Activated B cell treated with CpG ODN at 0.5 μM for 24 hours (primary cell): ENCODE data around the gene CMTM5. TPM values are rescaled to one million over a fixed set of nuclear protein-coding genes. Genes with fewer than 3 reads are reported as not detected.

ENCODE experiments used
- ATAC-seq: fragments of 200-7000 bp; cut with Tn5 transposase; one replicate; pipeline ENCODE4 v1.10.0; 2021; ENCODE audit warnings: low read depth, mild to moderate bottlenecking, moderate library complexity
- CTCF ChIA-PET: fragments of 350-600 bp; sonication (Branson Sonifier 250); formaldehyde crosslinking; loops from one replicate; lab custom pipeline; 2021; ENCODE audit warnings: antibody characterized with exemption; lab: Charles Lee
- POLR2A ChIA-PET: fragments of 350-600 bp; sonication (Branson Sonifier 250); formaldehyde crosslinking; loops from one replicate; lab custom pipeline; 2021; ENCODE audit warnings: antibody characterized with exemption; lab: Charles Lee
- DNase-seq: peaks from one replicate; pipeline ENCODE4 v3.0.0; 2022
- H3K27ac Mint-ChIP-seq: one replicate; pipeline ENCODE4 v1.8.0; 2020; ENCODE audit warnings: mixed read lengths
- H3K27me3 Mint-ChIP-seq: one replicate; pipeline ENCODE4 v1.8.0; 2021; ENCODE audit warnings: mixed read lengths
- H3K36me3 Mint-ChIP-seq: one replicate; pipeline ENCODE4 v1.8.0; 2021; ENCODE audit warnings: low read depth, mixed read lengths
- H3K4me1 Mint-ChIP-seq: one replicate; pipeline ENCODE4 v1.8.0; 2021; ENCODE audit warnings: mixed read lengths
- H3K4me3 Mint-ChIP-seq: one replicate; pipeline ENCODE4 v1.8.0; 2020; ENCODE audit warnings: mild to moderate bottlenecking, mixed read lengths
- H3K9me3 Mint-ChIP-seq: one replicate; pipeline ENCODE4 v1.8.0; 2020; ENCODE audit warnings: mixed read lengths
- intact Hi-C: fragments of 100-400 bp; cut with micrococcal nuclease; formaldehyde crosslinking; loops from one replicate; pipeline ENCODE4 v1.15.1; 2024
- total RNA-seq: library from RNA; stranded (reverse); gene quantifications from 2 replicates; pipeline ENCODE4 v1.2.3, GENCODE V29; 2022
- TF ChIP-seq, protein P1 (sequence below): fragments of 200-600 bp; IDR thresholded peaks from one replicate; pipeline ENCODE4 v1.8.0; 2022; ENCODE audit warnings: antibody characterized with exemption, mild to moderate bottlenecking

CMTM5 gene
- total RNA-seq, 1 donor from 2014 or later, result not detected

DNA sequence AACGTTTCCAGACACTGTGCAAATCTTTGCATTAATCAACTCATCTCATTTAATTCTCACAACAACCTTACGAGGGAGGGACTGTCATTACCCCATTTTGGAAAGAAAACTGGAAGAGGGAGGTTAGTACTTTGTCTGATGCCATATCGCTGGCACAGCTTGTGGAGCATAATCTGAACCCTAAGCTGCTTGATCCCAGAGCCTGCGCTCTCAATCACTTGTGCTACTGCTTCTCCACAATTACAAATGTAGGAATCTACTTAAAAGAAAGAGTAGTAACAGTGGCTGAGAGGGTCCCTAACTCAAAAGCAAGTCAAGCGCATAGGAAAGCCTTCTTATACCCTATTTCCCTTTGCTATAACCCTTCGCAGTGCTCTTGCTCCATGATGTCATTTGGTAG lies 15.1 kb upstream of the CMTM5 start:
- peaks cover 29% of the 10 kb centered on the region for H3K27me3 Mint-ChIP-seq
- CTCF ChIA-PET, result no interaction called here
- no peaks in the 10 kb centered on the region for H3K36me3 Mint-ChIP-seq

DNA sequence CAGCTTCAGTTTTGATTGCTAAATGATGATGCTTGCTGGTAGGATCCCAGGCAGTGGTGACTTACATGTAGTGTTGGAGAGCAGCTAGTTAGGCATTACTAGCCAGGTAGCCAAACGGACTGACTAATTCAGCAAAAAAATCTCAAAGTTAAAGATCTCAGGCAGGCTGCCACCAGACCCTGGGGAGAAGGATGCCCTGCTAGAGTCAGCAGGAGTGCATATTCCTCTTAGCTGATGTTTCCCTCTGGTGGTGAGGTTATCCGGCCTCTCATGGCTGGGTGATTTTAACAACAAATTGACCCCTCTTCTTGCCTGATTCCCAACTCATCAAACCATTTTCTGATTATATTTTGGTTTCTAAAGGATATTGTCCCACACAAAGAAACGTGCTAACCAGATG lies 14.6 kb upstream of the CMTM5 start:
- Mint-ChIP-seq H3K4me3 (no peak overlapping the region), H3K27me3 (peaks cover 33% of the 10 kb centered on the region), H3K36me3 (no peaks in the 10 kb centered on the region), H3K9me3 (no peaks in the 10 kb centered on the region), H3K4me1 (no peaks in the 10 kb centered on the region), H3K27ac (no peak overlapping the region)
- TF ChIP-seq, protein P1, sequence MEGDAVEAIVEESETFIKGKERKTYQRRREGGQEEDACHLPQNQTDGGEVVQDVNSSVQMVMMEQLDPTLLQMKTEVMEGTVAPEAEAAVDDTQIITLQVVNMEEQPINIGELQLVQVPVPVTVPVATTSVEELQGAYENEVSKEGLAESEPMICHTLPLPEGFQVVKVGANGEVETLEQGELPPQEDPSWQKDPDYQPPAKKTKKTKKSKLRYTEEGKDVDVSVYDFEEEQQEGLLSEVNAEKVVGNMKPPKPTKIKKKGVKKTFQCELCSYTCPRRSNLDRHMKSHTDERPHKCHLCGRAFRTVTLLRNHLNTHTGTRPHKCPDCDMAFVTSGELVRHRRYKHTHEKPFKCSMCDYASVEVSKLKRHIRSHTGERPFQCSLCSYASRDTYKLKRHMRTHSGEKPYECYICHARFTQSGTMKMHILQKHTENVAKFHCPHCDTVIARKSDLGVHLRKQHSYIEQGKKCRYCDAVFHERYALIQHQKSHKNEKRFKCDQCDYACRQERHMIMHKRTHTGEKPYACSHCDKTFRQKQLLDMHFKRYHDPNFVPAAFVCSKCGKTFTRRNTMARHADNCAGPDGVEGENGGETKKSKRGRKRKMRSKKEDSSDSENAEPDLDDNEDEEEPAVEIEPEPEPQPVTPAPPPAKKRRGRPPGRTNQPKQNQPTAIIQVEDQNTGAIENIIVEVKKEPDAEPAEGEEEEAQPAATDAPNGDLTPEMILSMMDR, result no peak
- ChIA-PET POLR2A (no interaction called here), CTCF (no interaction called here)
- no peak for DNase-seq
- ATAC-seq, result no peak
- intact Hi-C loops, result no loop called here

More for the DNA sequence above, 15.1 kb upstream of the CMTM5 start:
- no peak for DNase-seq
- no peak for ATAC-seq
- TF ChIP-seq, protein P1, result no peak
- Mint-ChIP-seq H3K4me3 (no peak overlapping the region), H3K27ac (no peak overlapping the region), H3K4me1 (no peaks in the 10 kb centered on the region), H3K9me3 (no peaks in the 10 kb centered on the region)
- POLR2A ChIA-PET, result no interaction called here
- intact Hi-C loops, result no loop called here

DNA sequence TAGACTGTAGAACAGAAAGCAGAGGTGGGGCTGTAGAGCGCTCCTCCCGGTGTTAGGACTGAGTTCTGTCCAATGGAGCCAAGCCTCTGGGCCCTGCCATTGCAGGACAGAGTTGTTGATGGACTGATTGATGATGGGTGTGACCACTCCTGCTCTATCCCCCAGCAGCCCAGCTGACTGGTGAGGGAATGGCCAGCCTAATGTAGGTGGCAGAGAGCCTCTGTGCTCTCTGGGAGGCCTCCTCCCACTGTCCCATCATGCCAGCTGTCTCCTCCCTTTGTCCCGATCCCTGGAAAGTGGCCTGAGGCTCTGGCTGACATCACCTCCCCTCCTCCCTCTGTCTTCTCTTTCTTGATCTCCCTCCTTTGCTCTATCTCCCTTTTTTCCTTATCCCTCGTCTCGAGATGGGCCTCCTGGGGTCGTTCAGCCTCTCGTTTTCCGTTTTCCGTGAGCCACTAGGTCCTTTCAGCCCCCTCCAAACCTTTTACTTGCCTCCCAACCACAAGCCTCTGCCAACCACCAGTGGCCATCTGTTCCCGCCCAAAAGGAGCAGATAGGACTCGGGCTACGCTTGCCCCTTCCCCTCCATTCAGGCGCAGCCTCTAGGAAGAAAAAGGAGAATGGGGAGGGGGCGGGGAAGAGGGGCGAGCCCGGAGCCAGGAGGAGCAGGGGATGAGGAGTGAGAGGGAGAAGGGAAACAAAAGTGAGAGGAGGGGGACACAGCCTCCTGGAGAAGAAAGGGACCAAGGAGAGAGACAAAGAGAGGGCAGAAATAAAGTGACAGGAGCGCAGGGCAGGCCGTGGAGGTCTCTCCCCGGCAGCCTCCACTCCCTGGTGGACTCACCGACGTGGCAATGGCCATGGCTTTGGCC lies 12.4 kb upstream of the CMTM5 start:
- no peak overlapping the region for H3K4me3 Mint-ChIP-seq
- intact Hi-C loops, result no loop called here
- POLR2A ChIA-PET, result no interaction called here
- TF ChIP-seq, protein P1, result no peak
- no peaks in the 10 kb centered on the region for H3K9me3 Mint-ChIP-seq
- DNase-seq (no peak), ATAC-seq (no peak)
- H3K36me3 Mint-ChIP-seq, result no peaks in the 10 kb centered on the region
- peaks cover 43% of the 10 kb centered on the region for H3K27me3 Mint-ChIP-seq
- H3K27ac Mint-ChIP-seq, result no peak overlapping the region
- CTCF ChIA-PET, result no interaction called here
- H3K4me1 Mint-ChIP-seq, result no peaks in the 10 kb centered on the region

DNA sequence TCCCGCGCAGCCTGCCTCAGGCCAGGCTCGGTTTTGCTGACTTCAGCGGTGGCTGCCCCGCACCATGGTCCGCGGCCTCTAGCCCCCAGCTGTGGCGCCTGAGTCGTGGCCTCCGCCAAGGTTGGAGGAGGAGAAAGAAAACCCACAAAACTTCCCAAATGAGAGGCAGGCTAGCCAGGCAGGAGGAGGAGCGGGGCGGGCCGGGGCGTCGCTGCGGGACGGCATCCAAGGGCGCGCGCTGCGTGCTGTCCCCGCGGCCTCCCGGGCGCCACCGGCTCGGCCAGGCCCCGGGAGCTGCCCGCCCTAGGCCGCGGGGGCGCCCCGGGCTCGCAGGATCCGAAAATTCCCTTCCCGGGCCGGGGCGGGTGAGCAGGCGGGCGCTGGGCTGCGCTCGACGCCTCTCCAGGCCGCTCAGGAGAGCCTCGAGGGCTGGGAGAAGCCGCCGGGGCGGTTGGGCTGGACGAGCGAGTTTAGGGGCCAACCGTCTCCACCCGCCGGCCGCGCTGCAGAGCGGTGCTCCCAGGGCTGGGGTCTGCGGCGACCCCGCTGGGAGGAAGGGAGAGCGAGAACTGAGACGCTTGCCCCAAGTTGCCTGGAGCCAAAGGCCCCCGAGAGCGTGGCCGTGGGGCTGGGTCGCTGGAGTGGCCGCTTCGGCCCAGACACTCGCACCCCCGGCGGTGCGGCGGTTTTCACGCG lies 11.7 kb upstream of the CMTM5 start, which contains the start of gene EFS:
TSS of gene EFS (minus strand) at position 137 of the 696 bp plus-strand sequence. CDS start 147 bp downstream, outside the sequence.
- Mint-ChIP-seq H3K27ac (no peak within 1 kb of the TSS), H3K9me3 (no peaks in the 10 kb centered on the region), H3K36me3 (no peaks in the 10 kb centered on the region), H3K27me3 (peaks cover 41% of the 10 kb centered on the region), H3K4me3 (no peak within 1 kb of the TSS), H3K4me1 (no peaks in the 10 kb centered on the region)
- intact Hi-C loops, result no loop called here
- DNase-seq (no peak), ATAC-seq (no peak)
- POLR2A ChIA-PET, result no interaction called here
- CTCF ChIA-PET, result no interaction called here
- TF ChIP-seq, protein P1, result no peak

DNA sequence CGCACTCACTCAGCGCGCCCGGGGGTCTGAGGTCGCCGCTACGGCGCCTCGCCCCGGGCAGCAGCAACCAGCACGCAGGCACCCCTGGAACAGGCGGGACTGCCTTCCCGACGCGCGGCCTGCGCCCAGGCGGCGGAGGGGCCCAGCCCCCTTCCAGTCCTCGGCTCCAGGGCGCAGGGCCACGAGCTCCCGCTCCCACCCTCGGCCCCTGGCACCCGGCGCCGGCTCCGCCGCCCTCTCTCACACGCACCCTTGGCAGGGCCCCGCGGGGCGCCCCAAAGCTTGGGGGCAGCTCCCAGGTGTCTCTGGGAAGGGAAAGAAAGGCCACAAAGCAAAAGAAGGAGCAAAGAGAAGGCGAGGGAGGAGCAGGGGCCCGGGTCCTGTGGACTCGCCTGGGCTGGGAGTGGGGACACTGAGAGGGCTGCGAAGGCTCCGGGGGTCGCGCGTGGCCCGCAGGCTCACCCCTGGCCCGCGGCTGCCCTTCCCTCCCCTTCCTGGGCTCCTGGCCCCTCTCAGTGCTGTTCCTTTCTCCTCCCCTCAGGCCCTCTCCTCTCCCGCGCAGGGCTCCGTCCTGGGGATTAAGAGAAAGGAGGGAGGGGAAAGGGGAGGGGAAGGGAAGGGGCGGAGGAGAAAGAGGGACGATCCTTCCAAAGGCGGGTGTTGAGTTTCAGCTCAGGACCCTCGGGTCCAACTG lies 11.0 kb upstream of the CMTM5 start:
- Mint-ChIP-seq H3K4me1 (no peaks in the 10 kb centered on the region), H3K36me3 (no peaks in the 10 kb centered on the region), H3K27ac (no peak overlapping the region), H3K9me3 (no peaks in the 10 kb centered on the region), H3K4me3 (no peak overlapping the region), H3K27me3 (peaks cover 40% of the 10 kb centered on the region)
- ChIA-PET POLR2A (no interaction called here), CTCF (no interaction called here)
- ATAC-seq (no peak), DNase-seq (no peak)
- intact Hi-C loops, result no loop called here
- TF ChIP-seq, protein P1, result no peak
